ENCODE data around the gene GON4L.
"Not testable (repeated sequence)": the region's sequence is repeated elsewhere in the genome, so short reads cannot be mapped to it uniquely, and the experiment has no call there.

DNA sequence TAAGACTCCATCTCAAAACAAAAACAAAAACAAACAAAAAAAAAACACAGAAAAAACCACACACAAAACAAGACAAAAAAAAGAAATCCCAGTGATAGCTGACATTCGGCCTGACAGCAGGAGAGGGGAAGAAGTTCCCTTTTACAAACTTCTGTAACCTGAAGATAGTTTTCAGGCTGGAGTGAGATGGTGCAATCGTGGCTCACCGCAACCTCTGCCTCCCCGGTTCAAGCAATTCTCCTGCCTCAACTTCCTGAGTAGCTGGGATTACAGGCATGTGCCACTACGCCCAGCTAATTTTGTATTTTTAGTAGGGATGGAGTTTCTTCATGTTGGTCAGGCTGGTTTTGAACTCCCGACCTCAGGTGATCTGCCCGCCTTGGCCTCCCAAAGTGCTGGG, 93.0 kb downstream of the GON4L start:
- TF ChIP-seq, protein P1, sequence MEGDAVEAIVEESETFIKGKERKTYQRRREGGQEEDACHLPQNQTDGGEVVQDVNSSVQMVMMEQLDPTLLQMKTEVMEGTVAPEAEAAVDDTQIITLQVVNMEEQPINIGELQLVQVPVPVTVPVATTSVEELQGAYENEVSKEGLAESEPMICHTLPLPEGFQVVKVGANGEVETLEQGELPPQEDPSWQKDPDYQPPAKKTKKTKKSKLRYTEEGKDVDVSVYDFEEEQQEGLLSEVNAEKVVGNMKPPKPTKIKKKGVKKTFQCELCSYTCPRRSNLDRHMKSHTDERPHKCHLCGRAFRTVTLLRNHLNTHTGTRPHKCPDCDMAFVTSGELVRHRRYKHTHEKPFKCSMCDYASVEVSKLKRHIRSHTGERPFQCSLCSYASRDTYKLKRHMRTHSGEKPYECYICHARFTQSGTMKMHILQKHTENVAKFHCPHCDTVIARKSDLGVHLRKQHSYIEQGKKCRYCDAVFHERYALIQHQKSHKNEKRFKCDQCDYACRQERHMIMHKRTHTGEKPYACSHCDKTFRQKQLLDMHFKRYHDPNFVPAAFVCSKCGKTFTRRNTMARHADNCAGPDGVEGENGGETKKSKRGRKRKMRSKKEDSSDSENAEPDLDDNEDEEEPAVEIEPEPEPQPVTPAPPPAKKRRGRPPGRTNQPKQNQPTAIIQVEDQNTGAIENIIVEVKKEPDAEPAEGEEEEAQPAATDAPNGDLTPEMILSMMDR (IDR thresholded peaks at IDR 0.05; ENCODE audit: low read depth, low read length, poor library complexity, severe bottlenecking) = not testable (repeated sequence)
- TF ChIP-seq EZH2phosphoT487 (IDR thresholded peaks at IDR 0.05; ENCODE audit: borderline replicate concordance, low read length) = not testable (repeated sequence)
